Fibroblast of mammary gland (primary cell): ENCODE results near the gene GALK2.
A peak's percentile ranks its signal among the peaks of the same experiment; 100 is the strongest.

Source experiments
- DNase-seq: peaks from one replicate; pipeline ENCODE4 v3.0.0-alpha.2; 2010; ENCODE audit warnings: low read depth
- H3K4me3 ChIP-seq: 2 replicates; pipeline ENCODE4 v1.5.1; 2011; ENCODE audit warnings: low read depth, mild to moderate bottlenecking, low read length, moderate library complexity; ENCODE audit not compliant: control insufficient read depth
- TF ChIP-seq, protein P1 (sequence below): conservative IDR thresholded peaks from 2 replicates; pipeline ENCODE4 v1.5.1; 2011; ENCODE audit warnings: low read depth, low read length, inconsistent platforms; ENCODE audit not compliant: control insufficient read depth, insufficient read depth

The GALK2 gene

DNA sequence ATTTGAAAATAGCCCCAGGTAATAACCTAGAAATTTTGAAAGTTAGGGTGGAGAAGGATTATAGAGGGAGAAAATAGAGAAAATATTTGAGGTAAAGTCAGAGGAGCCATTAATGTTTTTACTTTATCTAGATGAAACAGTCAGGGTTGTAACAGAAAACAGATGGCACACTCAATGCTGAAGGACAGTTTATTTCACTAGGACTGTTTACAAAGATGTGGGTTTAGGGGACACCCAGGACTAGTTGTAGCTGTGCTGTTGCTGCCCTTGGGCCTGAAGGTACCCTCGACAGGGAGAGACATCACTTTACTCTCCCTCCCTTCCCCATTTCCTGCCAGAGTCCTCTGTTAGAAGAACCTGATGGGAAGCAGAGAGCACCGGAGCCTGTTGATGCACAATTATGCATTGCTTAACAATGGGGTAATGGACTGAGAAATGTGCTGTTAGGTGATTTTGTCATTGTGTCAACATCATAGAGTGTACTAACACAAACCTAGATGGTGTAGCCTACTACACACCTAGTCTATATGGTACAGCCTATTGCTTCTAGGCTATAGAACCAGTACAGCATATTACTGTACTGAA lies 103.8 kb downstream of the GALK2 start:
- no peak overlapping the region for H3K4me3 ChIP-seq
- DNase-seq: no peak
- TF ChIP-seq, protein P1, sequence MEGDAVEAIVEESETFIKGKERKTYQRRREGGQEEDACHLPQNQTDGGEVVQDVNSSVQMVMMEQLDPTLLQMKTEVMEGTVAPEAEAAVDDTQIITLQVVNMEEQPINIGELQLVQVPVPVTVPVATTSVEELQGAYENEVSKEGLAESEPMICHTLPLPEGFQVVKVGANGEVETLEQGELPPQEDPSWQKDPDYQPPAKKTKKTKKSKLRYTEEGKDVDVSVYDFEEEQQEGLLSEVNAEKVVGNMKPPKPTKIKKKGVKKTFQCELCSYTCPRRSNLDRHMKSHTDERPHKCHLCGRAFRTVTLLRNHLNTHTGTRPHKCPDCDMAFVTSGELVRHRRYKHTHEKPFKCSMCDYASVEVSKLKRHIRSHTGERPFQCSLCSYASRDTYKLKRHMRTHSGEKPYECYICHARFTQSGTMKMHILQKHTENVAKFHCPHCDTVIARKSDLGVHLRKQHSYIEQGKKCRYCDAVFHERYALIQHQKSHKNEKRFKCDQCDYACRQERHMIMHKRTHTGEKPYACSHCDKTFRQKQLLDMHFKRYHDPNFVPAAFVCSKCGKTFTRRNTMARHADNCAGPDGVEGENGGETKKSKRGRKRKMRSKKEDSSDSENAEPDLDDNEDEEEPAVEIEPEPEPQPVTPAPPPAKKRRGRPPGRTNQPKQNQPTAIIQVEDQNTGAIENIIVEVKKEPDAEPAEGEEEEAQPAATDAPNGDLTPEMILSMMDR: no peak

DNA sequence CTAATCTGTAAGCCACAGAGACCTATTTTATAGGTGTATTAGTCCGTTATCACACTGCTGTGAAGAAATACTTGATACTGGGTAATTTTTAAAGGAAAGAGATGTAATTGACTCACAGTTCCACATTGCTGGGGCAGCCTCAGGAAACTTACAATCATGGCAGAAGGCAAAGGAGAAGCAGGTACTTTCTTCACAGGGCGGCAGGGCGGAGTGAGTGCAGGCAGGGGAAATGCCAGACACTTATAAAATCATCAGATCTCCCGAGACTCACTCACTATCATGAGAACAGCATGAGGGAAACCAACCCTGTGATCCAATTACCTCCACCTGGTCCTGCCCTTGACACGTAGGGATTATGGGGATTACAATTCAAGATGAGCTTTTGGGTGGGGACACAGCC lies 108.7 kb downstream of the GALK2 start:
- TF ChIP-seq, protein P1: no peak
- no peak for DNase-seq
- no peak overlapping the region for H3K4me3 ChIP-seq

DNA sequence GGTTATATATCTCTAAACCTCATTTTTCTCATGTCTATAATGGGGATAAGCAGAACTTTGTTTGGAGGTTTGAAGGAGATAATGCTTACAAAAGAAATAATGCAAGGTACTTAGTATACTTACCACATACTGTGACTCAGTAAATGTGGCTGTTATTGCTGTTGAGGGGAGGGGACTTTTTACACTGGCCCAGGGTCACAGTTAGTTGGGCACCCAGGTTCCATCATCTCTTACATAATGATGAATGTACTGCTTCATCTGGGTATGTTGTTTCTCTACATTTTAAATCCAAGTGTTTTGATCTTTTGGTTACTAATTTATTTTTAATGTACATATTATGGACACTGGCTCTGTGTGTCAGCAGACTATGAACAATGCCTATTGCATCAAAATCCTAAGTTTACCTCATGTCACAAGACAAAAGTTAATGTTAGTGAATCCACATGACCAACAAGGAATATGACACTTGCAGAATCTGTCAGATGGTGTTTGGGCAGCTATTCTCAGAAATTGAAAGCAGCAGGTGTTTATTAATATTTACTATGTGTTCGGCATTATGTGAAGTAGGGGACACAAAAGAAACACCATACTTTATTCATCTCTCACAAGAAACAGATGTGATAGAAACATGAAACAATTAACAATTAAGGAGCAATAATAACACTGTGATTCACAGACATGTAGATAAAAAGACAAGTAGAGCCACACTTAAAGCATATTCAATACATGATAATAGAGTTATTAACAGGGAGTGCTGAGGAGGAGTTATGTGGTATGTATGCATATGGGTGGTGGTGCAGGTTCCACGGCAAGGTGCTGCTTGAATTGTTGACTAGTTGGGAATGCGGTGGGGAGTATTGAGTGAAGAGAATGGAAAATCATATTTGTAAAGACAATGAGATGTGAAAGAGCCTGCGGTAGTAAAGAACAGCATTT lies 109.7 kb downstream of the GALK2 start:
- TF ChIP-seq, protein P1: no peak
- DNase-seq: no peak
- H3K4me3 ChIP-seq: no peak overlapping the region

DNA sequence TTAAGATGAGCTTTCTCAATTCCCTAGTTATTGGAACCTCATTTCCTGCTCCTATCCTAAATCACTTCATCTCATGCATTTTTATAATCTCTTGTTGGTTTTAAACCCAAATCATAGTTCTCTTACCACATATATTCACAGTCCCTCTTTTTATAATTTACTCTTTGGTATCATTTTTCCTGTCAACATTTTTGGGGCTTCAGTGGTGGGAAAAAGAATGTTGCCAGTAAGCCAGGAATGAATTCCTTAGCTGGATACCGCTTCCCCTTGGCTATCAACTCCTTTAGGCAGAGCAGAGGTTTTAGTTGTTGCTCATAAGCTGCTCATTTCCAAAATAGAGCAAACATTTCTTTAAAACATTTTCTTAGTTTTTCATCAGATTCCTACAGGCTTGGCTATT lies 112.3 kb downstream of the GALK2 start:
- peak; percentile 54 for DNase-seq

DNA sequence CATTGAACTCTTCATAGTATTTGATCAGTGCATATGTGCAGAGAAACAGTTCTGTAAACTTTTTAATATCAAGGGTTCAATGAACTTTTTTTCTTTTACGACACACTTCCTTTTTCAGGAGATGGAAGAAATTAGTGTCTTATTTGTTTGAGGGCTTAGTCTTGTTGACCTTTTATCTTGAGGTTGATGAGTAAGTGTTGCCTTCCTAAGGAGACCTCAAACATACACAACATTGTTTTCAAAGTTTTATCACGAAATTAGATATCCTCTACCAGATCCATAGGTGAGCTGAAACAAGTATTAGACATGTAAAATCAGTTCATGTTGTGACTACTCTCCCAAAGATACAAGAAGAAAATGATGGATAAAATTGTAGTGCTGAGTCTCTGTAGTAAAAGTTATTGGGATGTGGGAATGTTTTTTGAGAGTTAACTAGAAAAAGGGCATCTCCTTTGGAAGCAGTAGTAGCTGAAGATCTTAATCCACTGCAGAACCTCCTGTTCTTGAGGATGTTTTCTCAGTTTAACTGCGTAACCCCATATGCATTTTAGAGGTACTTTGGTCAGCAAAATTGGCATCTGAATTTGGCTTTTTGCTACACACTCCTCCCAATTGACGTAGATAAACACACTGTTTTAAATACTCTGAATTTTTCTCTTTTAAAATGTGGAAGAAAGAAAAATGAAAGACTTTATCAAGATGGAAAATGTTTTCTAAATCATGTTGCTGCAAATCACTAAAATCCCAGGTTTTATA lies 116.8 kb downstream of the GALK2 start:
- no peak for DNase-seq
- TF ChIP-seq, protein P1: no peak
- H3K4me3 ChIP-seq: no peak overlapping the region

More for the DNA sequence above, 112.3 kb downstream of the GALK2 start:
- H3K4me3 ChIP-seq: no peak overlapping the region
- TF ChIP-seq, protein P1: no peak

DNA sequence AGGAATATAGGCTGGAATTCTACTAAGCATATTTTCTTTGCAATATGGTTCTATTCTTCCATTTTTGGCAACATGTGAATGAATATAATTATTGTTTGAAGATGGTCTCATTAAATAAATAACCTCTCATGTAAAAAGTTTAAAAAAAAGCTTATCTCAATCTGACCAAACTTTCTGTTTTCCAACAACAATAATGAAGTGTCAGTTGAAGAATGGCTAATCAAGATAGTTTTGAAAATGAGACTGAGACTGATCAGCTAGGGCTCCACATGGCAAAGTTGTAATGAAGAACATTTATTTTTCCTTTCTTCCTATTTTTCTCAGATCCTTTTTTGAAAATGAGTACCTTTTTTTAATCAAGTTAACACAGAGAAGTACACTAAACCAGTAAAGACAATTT lies 117.4 kb downstream of the GALK2 start:
- TF ChIP-seq, protein P1: no peak
- no peak for DNase-seq

More for the DNA sequence above, 117.4 kb downstream of the GALK2 start:
- H3K4me3 ChIP-seq: no peak overlapping the region
